Measurements from ENCODE around the gene ZNF507. TPM values are rescaled to one million over a fixed set of nuclear protein-coding genes. Genes with fewer than 3 reads are reported as not detected.

The ZNF507 gene
- total and polyA plus RNA-seq, 2 experiments from 2014 or later, result 4.6 to 10.2 TPM

DNA sequence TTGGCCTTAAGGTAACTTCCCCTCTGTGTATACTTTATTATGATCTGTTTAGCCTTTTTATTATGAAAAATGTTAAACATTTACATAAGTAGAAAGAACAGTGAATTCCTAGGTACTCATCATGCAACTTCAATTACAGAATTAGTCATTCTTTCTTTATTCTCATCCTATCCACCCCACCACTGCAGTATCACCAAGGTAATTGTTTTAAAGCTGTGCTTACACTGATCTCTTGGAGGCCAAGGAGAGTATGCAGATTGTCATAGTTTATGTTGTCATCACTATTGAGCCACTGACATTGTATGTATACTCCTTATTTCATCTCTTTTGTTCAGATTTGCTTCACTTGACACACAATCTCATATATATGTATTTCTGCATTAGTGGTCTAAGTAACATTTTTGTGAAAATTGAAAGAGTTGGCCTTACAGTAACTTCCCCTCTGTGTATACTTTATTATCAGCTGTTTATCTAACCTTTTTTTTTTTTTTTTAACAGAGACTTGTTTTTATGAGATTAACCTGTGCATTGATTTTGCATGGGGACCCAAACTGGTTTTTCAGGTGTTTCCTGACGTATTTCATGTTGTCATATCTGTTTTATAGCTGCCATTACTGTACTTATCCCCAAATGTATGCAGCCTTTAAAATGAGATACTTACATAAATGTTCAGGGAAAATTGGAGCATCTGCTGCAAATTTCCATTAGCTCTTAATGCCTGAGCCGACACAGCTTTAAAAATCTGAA, 4.5 kb downstream of the ZNF507 start:
- DNase-seq (ENCODE audit: low read depth in 1 of 2, low spot score in 1 of 2), result no peak
- Histone ChIP-seq H3K4me1 (ENCODE audit: low read depth) (peaks cover 12% of the 10 kb centered on the region), H3K27ac (no peak overlapping the region), H3K9me3 (ENCODE audit: low read depth) (no peaks in the 10 kb centered on the region), H3K36me3 (peaks cover 31% of the 10 kb centered on the region), H3K4me3 (no peak overlapping the region), H3K27me3 (no peaks in the 10 kb centered on the region)
- TF ChIP-seq, protein P1, sequence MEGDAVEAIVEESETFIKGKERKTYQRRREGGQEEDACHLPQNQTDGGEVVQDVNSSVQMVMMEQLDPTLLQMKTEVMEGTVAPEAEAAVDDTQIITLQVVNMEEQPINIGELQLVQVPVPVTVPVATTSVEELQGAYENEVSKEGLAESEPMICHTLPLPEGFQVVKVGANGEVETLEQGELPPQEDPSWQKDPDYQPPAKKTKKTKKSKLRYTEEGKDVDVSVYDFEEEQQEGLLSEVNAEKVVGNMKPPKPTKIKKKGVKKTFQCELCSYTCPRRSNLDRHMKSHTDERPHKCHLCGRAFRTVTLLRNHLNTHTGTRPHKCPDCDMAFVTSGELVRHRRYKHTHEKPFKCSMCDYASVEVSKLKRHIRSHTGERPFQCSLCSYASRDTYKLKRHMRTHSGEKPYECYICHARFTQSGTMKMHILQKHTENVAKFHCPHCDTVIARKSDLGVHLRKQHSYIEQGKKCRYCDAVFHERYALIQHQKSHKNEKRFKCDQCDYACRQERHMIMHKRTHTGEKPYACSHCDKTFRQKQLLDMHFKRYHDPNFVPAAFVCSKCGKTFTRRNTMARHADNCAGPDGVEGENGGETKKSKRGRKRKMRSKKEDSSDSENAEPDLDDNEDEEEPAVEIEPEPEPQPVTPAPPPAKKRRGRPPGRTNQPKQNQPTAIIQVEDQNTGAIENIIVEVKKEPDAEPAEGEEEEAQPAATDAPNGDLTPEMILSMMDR (IDR thresholded peaks at IDR 0.05; ENCODE audit: low read depth, low read length), result no peak

DNA sequence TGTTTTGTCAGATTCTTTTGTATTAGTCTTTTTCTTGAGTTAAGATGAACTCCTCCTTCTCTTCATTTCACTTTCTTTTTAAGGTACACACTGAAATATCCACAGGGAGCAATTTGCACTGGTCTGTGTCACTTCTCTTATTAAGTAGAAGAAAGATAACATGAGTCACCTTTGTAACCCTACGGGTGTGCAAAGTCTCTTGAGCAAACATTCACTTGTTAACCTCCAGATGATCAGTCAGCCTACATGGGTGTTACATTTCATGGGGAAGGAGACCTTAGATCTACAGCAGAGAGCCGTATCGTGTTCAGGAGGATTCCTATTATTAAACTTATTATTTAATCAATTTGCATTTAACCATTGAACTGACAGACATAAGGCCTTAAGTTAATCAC, 5.1 kb downstream of the ZNF507 start:
- H3K27ac ChIP-seq, result no peak overlapping the region
- no peak overlapping the region for H3K4me3 ChIP-seq
- DNase-seq (ENCODE audit: low read depth in 1 of 2, low spot score in 1 of 2), result no peak
- no peaks in the 10 kb centered on the region for H3K9me3 ChIP-seq (ENCODE audit: low read depth)
- H3K27me3 ChIP-seq, result no peaks in the 10 kb centered on the region
- peaks cover 12% of the 10 kb centered on the region for H3K4me1 ChIP-seq (ENCODE audit: low read depth)
- H3K36me3 ChIP-seq, result peaks cover 37% of the 10 kb centered on the region
- TF ChIP-seq, protein P1 (IDR thresholded peaks at IDR 0.05; ENCODE audit: low read depth, low read length), result no peak

DNA sequence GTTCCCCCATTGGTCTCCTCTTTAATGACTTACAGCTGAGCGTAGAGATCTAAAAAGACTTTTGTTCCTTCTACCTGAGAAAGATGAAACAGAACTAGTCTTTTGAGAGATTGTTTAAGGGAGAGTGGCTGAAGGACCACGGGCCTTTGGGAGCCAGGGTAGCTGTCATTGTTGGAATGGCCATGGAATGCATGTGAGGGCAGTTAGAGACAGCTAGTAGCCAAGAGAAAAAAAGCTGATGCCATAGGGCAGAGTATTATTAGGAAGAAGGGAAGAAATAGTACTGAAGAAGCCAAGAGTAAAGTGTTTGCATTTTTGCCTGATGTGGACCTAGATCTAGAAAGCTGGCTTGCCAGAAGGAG, 5.6 kb downstream of the ZNF507 start:
- TF ChIP-seq, protein P1 (IDR thresholded peaks at IDR 0.05; ENCODE audit: low read depth, low read length), result no peak
- DNase-seq (ENCODE audit: low read depth in 1 of 2, low spot score in 1 of 2), result no peak
- H3K27me3 ChIP-seq, result no peaks in the 10 kb centered on the region
- no peak overlapping the region for H3K4me3 ChIP-seq
- H3K27ac ChIP-seq, result no peak overlapping the region
- no peaks in the 10 kb centered on the region for H3K9me3 ChIP-seq (ENCODE audit: low read depth)
- H3K36me3 ChIP-seq, result peaks cover 39% of the 10 kb centered on the region
- peaks cover 12% of the 10 kb centered on the region for H3K4me1 ChIP-seq (ENCODE audit: low read depth)

DNA sequence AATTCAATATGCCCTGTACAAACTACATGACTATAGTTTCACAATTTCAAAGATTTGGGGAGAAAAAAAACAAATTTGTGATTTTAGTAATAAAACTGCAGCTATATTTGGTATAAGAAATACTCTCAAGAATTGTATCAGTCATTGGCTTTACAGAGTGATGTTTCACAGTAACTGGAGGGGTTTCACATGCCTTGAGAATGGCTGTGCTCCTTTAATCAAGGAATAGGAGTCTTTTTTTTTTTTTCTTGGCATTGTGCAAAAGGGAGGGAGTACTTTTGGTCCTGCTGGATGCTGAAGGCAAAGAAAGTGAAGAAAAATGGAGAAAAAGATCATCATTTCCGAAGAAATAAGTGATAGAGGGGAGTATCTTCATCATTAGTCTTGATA, 6.8 kb downstream of the ZNF507 start:
- Histone ChIP-seq H3K4me3 (no peak overlapping the region), H3K36me3 (peaks cover 49% of the 10 kb centered on the region), H3K4me1 (ENCODE audit: low read depth) (peaks cover 1% of the 10 kb centered on the region), H3K9me3 (ENCODE audit: low read depth) (no peaks in the 10 kb centered on the region), H3K27ac (no peak overlapping the region), H3K27me3 (no peaks in the 10 kb centered on the region)
- peak in 1 of 2 donors; percentile 36 for DNase-seq (ENCODE audit: low read depth in 1 of 2, low spot score in 1 of 2)
- TF ChIP-seq, protein P1 (IDR thresholded peaks at IDR 0.05; ENCODE audit: low read depth, low read length), result no peak

DNA sequence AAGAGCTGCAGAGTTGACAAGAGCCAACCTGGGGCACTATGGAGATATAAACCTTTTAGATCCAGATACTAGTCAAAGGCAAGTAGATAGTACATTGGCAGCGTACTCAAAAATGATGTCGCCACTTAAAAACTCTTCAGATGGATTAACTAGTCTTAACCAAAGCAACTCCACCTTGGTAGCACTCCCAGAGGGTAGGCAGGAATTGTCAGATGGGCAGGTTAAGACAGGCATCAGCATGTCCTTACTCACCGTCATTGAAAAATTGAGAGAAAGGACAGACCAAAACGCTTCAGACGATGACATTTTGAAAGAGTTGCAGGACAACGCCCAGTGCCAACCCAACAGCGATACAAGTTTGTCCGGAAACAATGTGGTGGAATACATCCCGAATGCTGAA, 8.9 kb downstream of the ZNF507 start:
- no peak for DNase-seq (ENCODE audit: low read depth in 1 of 2, low spot score in 1 of 2)
- Histone ChIP-seq H3K27me3 (no peaks in the 10 kb centered on the region), H3K4me3 (no peak overlapping the region), H3K9me3 (ENCODE audit: low read depth) (no peaks in the 10 kb centered on the region), H3K4me1 (ENCODE audit: low read depth) (no peaks in the 10 kb centered on the region), H3K27ac (no peak overlapping the region), H3K36me3 (peaks cover 52% of the 10 kb centered on the region)
- TF ChIP-seq, protein P1 (IDR thresholded peaks at IDR 0.05; ENCODE audit: low read depth, low read length), result no peak
